GM19238 (cell line): Measurements from ENCODE around the gene LONP1.
"Not testable (repeated sequence)": the region's sequence is repeated elsewhere in the genome, so short reads cannot be mapped to it uniquely, and the experiment has no call there.

Source experiments
- DNase-seq: peaks from one replicate; pipeline ENCODE4 v3.0.0; 2011; ENCODE audit warnings: low spot score; ENCODE audit not compliant: insufficient read length

The LONP1 gene

GRCh38 chr19:5719961-5720790, at the start of gene LONP1, which contains the start of gene CATSPERD:
LONP1 (minus strand) TSS chr19:5720146; CDS start chr19:5720132, 14 bp downstream.
CATSPERD (plus strand) TSS chr19:5720637; CDS start chr19:5720738, 101 bp downstream.
- DNase-seq, result peak; percentile 98

GRCh38 chr19:5767949-5768348, 48.0 kb upstream of the LONP1 start:
- DNase-seq, result no peak

GRCh38 chr19:5765220-5765619, 45.3 kb upstream of the LONP1 start:
- DNase-seq, result no peak

- no peak for DNase-seq
Measured at GRCh38 chr19:5762608-5763217, 42.8 kb upstream of the LONP1 start.

GRCh38 chr19:5753743-5754142, 33.8 kb upstream of the LONP1 start:
- DNase-seq, result no peak

- DNase-seq, result no peak
Measured at GRCh38 chr19:5751709-5752108, 31.8 kb upstream of the LONP1 start.

- DNase-seq, result no peak
Measured at GRCh38 chr19:5749505-5749904, 29.6 kb upstream of the LONP1 start.

GRCh38 chr19:5748920-5749319, 29.0 kb upstream of the LONP1 start:
- DNase-seq, result not testable (repeated sequence)

GRCh38 chr19:5744999-5745398, 25.1 kb upstream of the LONP1 start:
- DNase-seq, result not testable (repeated sequence)

GRCh38 chr19:5743630-5744029, 23.7 kb upstream of the LONP1 start:
- no peak for DNase-seq

- DNase-seq, result no peak
Measured at GRCh38 chr19:5742051-5742450, 22.1 kb upstream of the LONP1 start.

- no peak for DNase-seq
Measured at GRCh38 chr19:5738423-5738822, 18.5 kb upstream of the LONP1 start.

GRCh38 chr19:5733172-5733571, 13.2 kb upstream of the LONP1 start:
- DNase-seq, result not testable (repeated sequence)

GRCh38 chr19:5727453-5728050, 7.6 kb upstream of the LONP1 start:
- no peak for DNase-seq

- no peak for DNase-seq
Measured at GRCh38 chr19:5719274-5719960, 529 bp downstream of the LONP1 start.

- DNase-seq, result no peak
Measured at GRCh38 chr19:5718579-5719273, 1.2 kb downstream of the LONP1 start.

- DNase-seq, result no peak
Measured at GRCh38 chr19:5718037-5718578, 1.8 kb downstream of the LONP1 start.

GRCh38 chr19:5717215-5717935, 2.6 kb downstream of the LONP1 start:
- no peak for DNase-seq

- DNase-seq, result no peak
Measured at GRCh38 chr19:5714816-5715215, 5.1 kb downstream of the LONP1 start.

GRCh38 chr19:5713228-5713627, 6.7 kb downstream of the LONP1 start:
- no peak for DNase-seq
